ENCODE measurements around the gene ALS2. TPM values are rescaled to one million over a fixed set of nuclear protein-coding genes. Genes with fewer than 3 reads are reported as not detected.

The ALS2 gene
- total RNA-seq, 1 experiment from 2014 or later, result 56.1 TPM

DNA sequence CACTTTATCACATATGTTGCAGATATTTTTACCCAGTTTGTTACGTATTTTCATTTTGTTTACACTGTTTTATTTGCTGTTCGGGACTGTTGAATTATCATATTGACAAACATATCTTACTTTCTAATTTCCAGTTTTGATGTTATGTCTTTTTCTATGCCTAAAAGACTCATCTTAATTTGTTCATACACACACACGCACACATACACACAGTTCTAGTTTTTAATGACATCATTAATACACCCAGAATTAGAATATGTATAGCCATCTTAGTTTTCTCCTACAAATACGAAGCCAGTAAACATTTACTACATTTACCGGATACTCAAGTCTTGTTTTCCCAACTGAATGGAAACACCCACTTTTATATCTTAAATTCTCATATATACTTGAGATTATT, 29.2 kb downstream of the ALS2 start:
- H3K27ac ChIP-seq (ENCODE audit: low read depth, low read length, poor library complexity, severe bottlenecking), result no peak overlapping the region
- peaks cover 6% of the 10 kb centered on the region for H3K36me3 ChIP-seq (ENCODE audit: insufficient read depth, low read length, poor library complexity, severe bottlenecking)
- no TSS peak for BruUV-seq (replicated peaks)
- H3K9me3 ChIP-seq (ENCODE audit: low read depth, low read length, poor library complexity, severe bottlenecking), result no peaks in the 10 kb centered on the region
- no peak overlapping the region for H3K4me3 ChIP-seq (ENCODE audit: low read depth, low read length, poor library complexity, severe bottlenecking)
- intact Hi-C loops (cut with micrococcal nuclease; ENCODE audit: unreplicated experiment), result no loop called here
- H3K4me1 ChIP-seq (ENCODE audit: insufficient read depth, low read length, poor library complexity, severe bottlenecking), result no peaks in the 10 kb centered on the region
- CTCF ChIA-PET, result no interaction called here
- no peak for DNase-seq (ENCODE audit: low spot score)
- POLR2A ChIA-PET (ENCODE audit: low non-redundant PET), result no interaction called here
- TF ChIP-seq, protein P1, sequence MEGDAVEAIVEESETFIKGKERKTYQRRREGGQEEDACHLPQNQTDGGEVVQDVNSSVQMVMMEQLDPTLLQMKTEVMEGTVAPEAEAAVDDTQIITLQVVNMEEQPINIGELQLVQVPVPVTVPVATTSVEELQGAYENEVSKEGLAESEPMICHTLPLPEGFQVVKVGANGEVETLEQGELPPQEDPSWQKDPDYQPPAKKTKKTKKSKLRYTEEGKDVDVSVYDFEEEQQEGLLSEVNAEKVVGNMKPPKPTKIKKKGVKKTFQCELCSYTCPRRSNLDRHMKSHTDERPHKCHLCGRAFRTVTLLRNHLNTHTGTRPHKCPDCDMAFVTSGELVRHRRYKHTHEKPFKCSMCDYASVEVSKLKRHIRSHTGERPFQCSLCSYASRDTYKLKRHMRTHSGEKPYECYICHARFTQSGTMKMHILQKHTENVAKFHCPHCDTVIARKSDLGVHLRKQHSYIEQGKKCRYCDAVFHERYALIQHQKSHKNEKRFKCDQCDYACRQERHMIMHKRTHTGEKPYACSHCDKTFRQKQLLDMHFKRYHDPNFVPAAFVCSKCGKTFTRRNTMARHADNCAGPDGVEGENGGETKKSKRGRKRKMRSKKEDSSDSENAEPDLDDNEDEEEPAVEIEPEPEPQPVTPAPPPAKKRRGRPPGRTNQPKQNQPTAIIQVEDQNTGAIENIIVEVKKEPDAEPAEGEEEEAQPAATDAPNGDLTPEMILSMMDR (conservative IDR thresholded peaks at IDR 0.05; ENCODE audit: low read depth, low read length), result no peak
- no peak for TF ChIP-seq EZH2 (IDR thresholded peaks at IDR 0.05; ENCODE audit: borderline replicate concordance, low read depth, low read length, poor library complexity, severe bottlenecking)
- no peaks in the 10 kb centered on the region for H3K27me3 ChIP-seq (replicated peaks; ENCODE audit: insufficient read depth, low read depth, low read length, poor library complexity)

DNA sequence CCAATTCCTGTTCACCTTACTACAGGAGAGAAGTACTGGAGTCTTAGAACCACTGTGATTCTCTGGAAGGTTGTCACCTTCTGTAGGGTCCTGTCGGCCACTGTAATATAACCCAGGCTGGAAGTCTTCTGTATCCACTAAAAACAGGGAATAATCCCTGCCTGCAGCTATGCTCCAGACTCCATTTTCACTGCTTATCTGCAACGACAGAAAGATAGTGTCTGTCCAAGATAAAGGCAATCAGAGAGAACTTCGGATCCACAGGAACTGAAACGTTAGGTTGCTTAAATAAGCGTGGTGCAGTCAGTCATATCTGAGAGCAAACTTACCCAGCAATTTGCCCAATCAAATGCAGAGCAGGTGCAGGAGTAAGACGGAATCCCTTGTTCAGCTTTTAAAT, 34.2 kb downstream of the ALS2 start:
- no peak overlapping the region for H3K27ac ChIP-seq (ENCODE audit: low read depth, low read length, poor library complexity, severe bottlenecking)

DNA sequence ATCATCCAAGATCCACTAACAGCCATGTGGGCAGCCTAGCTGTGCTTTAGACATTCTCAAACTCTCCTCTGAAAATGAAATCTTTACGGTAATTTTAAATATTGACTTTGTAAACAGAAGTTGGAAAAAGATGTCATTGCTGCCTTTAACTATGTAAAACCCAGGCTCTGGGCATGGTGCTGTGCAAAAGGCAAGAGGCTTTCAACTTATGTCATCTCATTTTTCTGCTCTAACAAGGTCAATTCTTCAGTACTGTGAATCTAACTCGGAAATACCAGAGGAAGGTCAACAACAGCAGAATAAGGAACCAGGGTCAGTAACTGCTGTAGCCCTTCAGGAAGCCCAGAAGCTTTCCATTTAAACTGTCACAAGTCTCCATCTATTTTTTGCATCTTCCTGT, 45.2 kb downstream of the ALS2 start:
- Histone ChIP-seq H3K4me3 (ENCODE audit: low read depth, low read length, poor library complexity, severe bottlenecking) (no peak overlapping the region), H3K27me3 (replicated peaks; ENCODE audit: insufficient read depth, low read depth, low read length, poor library complexity) (no peaks in the 10 kb centered on the region), H3K36me3 (ENCODE audit: insufficient read depth, low read length, poor library complexity, severe bottlenecking) (peaks cover 50% of the 10 kb centered on the region), H3K9me3 (ENCODE audit: low read depth, low read length, poor library complexity, severe bottlenecking) (peaks cover 8% of the 10 kb centered on the region), H3K27ac (ENCODE audit: low read depth, low read length, poor library complexity, severe bottlenecking) (no peak overlapping the region), H3K4me1 (ENCODE audit: insufficient read depth, low read length, poor library complexity, severe bottlenecking) (no peaks in the 10 kb centered on the region)
- intact Hi-C loops (cut with micrococcal nuclease; ENCODE audit: unreplicated experiment), result no loop called here
- ChIA-PET CTCF (no interaction called here), POLR2A (ENCODE audit: low non-redundant PET) (no interaction called here)
- TF ChIP-seq, protein P1 (conservative IDR thresholded peaks at IDR 0.05; ENCODE audit: low read depth, low read length), result no peak
- TF ChIP-seq EZH2 (IDR thresholded peaks at IDR 0.05; ENCODE audit: borderline replicate concordance, low read depth, low read length, poor library complexity, severe bottlenecking), result no peak
- BruUV-seq (replicated peaks), result no TSS peak
- no peak for DNase-seq (ENCODE audit: low spot score)

More for the DNA sequence above, 34.2 kb downstream of the ALS2 start:
- intact Hi-C loops (cut with micrococcal nuclease; ENCODE audit: unreplicated experiment), result no loop called here
- ChIA-PET CTCF (no interaction called here), POLR2A (ENCODE audit: low non-redundant PET) (no interaction called here)
- Histone ChIP-seq H3K4me1 (ENCODE audit: insufficient read depth, low read length, poor library complexity, severe bottlenecking) (no peaks in the 10 kb centered on the region), H3K36me3 (ENCODE audit: insufficient read depth, low read length, poor library complexity, severe bottlenecking) (peaks cover 28% of the 10 kb centered on the region), H3K4me3 (ENCODE audit: low read depth, low read length, poor library complexity, severe bottlenecking) (no peak overlapping the region), H3K9me3 (ENCODE audit: low read depth, low read length, poor library complexity, severe bottlenecking) (no peaks in the 10 kb centered on the region), H3K27me3 (replicated peaks; ENCODE audit: insufficient read depth, low read depth, low read length, poor library complexity) (no peaks in the 10 kb centered on the region)
- TF ChIP-seq, protein P1 (conservative IDR thresholded peaks at IDR 0.05; ENCODE audit: low read depth, low read length), result no peak
- TF ChIP-seq EZH2 (IDR thresholded peaks at IDR 0.05; ENCODE audit: borderline replicate concordance, low read depth, low read length, poor library complexity, severe bottlenecking), result no peak
- BruUV-seq (replicated peaks), result no TSS peak
- DNase-seq (ENCODE audit: low spot score), result no peak

All from A673 (cell line).